GM12864 (cell line): ENCODE results near the gene RASA4B.
A peak's percentile ranks its signal among the peaks of the same experiment; 100 is the strongest.
"Not testable (repeated sequence)": the region's sequence is repeated elsewhere in the genome, so short reads cannot be mapped to it uniquely, and the experiment has no call there.

Experiments
- DNase-seq: peaks from one replicate; pipeline ENCODE4 v3.0.0-alpha.2; 2011; ENCODE audit warnings: low read depth
- H3K4me3 ChIP-seq: 2 replicates; pipeline ENCODE4 v1.5.1; 2011; ENCODE audit warnings: mild to moderate bottlenecking, low read depth, low read length, control low read depth
- CTCF ChIP-seq: IDR thresholded peaks from 2 replicates; pipeline ENCODE4 v1.5.1; 2011; ENCODE audit warnings: low read depth, mild to moderate bottlenecking, moderate library complexity, low read length, control low read depth, inconsistent platforms; ENCODE audit errors: missing control alignments

The RASA4B gene

GRCh38 chr7:102455596-102455995 lies 62.0 kb downstream of the RASA4B start:
- TF ChIP-seq CTCF: no peak
- H3K4me3 ChIP-seq: no peak overlapping the region
- no peak for DNase-seq

- not testable (repeated sequence) for DNase-seq, H3K4me3 ChIP-seq
Observed at GRCh38 chr7:102454932-102455331, 62.6 kb downstream of the RASA4B start.

DNA sequence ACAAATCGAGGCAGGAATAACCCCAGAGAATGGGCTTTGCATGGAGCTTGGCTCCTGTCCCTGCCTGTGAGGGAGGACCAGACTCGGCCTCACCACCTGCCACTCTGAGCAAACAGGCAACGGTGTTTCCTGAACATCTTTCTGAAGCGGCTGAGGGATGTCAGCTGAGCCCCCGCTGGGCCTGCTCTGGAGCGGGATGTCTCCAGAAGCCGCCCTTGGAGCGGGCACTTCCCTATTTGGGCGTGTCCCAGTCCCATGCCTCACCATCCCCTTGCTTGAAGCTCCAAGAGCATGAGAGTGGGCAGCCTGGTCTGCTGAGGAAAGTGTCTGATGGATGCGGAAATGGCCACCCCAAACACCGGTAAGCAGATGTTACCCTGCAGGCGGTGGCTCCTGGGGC lies 63.1 kb downstream of the RASA4B start:
- no peak for DNase-seq
- TF ChIP-seq CTCF: no peak
- H3K4me3 ChIP-seq: no peak overlapping the region

GRCh38 chr7:102453319-102453718 lies 64.3 kb downstream of the RASA4B start:
- no peak for TF ChIP-seq CTCF
- no peak overlapping the region for H3K4me3 ChIP-seq
- no peak for DNase-seq

- H3K4me3 ChIP-seq: no peak overlapping the region
- no peak for TF ChIP-seq CTCF
- DNase-seq: no peak
Observed at GRCh38 chr7:102452451-102452850, 65.1 kb downstream of the RASA4B start.

- no peak for DNase-seq
- TF ChIP-seq CTCF: no peak
- H3K4me3 ChIP-seq: no peak overlapping the region
Observed at GRCh38 chr7:102451371-102452054, 66.1 kb downstream of the RASA4B start.

- DNase-seq: no peak
- H3K4me3 ChIP-seq: no peak overlapping the region
- TF ChIP-seq CTCF: peak; percentile 65
Observed at GRCh38 chr7:102450242-102450641, 67.3 kb downstream of the RASA4B start.
